HL-60 (cell line): ENCODE data around the gene PXK.

Experiments
- DNase-seq, 2 experiments: peaks; one replicate each; pipeline ENCODE4 v3.0.0-alpha.2; 2010 to 2020; ENCODE audit warnings: low read depth in 1 of 2, low spot score in 1 of 2
- H3K27ac ChIP-seq: fragments of 250-450 bp; sonication (Bioruptor Pico); replicated peaks from 2 replicates; pipeline ENCODE4 v1.5.1; 2020; ENCODE audit warnings: mild to moderate bottlenecking, moderate library complexity
- H3K27me3 ChIP-seq: fragments of 250-450 bp; sonication (Bioruptor Pico); 2 replicates; pipeline ENCODE4 v1.5.1; 2021; ENCODE audit warnings: mild to moderate bottlenecking, moderate library complexity; ENCODE audit not compliant: insufficient read depth, poor library complexity, severe bottlenecking
- H3K4me3 ChIP-seq: replicated peaks from 2 replicates; pipeline ENCODE4 v1.5.1; 2011; ENCODE audit warnings: mild to moderate bottlenecking, control low read depth, low read length; ENCODE audit not compliant: insufficient read depth
- GABPA ChIP-seq: IDR thresholded peaks from 2 replicates; pipeline ENCODE4 v1.6.1; 2012; ENCODE audit warnings: low read depth
- POLR2AphosphoS5 ChIP-seq: IDR thresholded peaks from 2 replicates; pipeline ENCODE4 v1.6.1; 2012; ENCODE audit warnings: low read depth
- SPI1 ChIP-seq: IDR thresholded peaks from 2 replicates; pipeline ENCODE4 v1.6.1; 2012; ENCODE audit warnings: low read depth, mild to moderate bottlenecking, borderline replicate concordance
- TF ChIP-seq, protein P1 (sequence below): IDR thresholded peaks from one replicate; pipeline ENCODE4 v1.5.1; 2011; ENCODE audit warnings: low read length, control low read depth, inconsistent platforms; ENCODE audit not compliant: insufficient read depth
- TF ChIP-seq, protein P2 (sequence below): IDR thresholded peaks from 2 replicates; pipeline ENCODE4 v1.6.1; 2012; ENCODE audit warnings: low read depth; ENCODE audit not compliant: insufficient replicate concordance

The PXK gene

DNA sequence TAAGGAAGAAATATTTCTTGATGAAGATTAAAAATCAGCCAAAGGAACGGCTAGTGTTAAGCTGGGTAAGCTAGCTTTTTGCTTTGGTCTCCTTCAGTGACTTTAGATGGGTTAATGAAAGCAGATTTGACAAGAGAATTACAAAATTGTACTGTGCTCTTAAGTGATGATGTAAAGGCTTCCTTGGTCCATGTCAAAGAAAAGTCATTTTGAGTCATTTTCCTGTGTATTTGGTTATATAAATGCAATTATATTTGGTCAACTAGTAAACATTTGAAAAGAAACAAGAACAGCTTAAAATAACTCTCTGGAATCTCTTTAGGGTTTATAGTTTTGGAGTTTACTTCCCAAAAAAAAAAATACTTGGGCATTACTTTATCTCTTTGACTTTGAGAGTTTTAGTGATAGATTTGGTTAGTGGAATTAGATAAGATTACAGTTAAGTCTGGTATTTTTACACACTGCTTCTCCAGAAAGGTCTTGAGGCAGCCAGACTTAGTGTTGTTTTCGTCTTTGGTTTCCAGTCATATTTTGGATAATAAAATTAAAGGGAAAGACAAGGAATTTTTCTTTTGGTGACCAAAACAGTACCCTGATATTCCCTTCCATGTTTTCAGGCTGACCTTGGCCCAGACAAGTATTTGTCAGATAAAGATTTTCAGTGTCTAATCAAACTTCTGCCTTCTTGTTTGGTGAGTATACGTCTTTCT lies 58.6 kb downstream of the PXK start:
- no peak overlapping the region for H3K4me3 ChIP-seq
- no peaks in the 10 kb centered on the region for H3K27me3 ChIP-seq
- no peak for DNase-seq
- TF ChIP-seq, protein P1, sequence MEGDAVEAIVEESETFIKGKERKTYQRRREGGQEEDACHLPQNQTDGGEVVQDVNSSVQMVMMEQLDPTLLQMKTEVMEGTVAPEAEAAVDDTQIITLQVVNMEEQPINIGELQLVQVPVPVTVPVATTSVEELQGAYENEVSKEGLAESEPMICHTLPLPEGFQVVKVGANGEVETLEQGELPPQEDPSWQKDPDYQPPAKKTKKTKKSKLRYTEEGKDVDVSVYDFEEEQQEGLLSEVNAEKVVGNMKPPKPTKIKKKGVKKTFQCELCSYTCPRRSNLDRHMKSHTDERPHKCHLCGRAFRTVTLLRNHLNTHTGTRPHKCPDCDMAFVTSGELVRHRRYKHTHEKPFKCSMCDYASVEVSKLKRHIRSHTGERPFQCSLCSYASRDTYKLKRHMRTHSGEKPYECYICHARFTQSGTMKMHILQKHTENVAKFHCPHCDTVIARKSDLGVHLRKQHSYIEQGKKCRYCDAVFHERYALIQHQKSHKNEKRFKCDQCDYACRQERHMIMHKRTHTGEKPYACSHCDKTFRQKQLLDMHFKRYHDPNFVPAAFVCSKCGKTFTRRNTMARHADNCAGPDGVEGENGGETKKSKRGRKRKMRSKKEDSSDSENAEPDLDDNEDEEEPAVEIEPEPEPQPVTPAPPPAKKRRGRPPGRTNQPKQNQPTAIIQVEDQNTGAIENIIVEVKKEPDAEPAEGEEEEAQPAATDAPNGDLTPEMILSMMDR, result no peak
- TF ChIP-seq, protein P2, sequence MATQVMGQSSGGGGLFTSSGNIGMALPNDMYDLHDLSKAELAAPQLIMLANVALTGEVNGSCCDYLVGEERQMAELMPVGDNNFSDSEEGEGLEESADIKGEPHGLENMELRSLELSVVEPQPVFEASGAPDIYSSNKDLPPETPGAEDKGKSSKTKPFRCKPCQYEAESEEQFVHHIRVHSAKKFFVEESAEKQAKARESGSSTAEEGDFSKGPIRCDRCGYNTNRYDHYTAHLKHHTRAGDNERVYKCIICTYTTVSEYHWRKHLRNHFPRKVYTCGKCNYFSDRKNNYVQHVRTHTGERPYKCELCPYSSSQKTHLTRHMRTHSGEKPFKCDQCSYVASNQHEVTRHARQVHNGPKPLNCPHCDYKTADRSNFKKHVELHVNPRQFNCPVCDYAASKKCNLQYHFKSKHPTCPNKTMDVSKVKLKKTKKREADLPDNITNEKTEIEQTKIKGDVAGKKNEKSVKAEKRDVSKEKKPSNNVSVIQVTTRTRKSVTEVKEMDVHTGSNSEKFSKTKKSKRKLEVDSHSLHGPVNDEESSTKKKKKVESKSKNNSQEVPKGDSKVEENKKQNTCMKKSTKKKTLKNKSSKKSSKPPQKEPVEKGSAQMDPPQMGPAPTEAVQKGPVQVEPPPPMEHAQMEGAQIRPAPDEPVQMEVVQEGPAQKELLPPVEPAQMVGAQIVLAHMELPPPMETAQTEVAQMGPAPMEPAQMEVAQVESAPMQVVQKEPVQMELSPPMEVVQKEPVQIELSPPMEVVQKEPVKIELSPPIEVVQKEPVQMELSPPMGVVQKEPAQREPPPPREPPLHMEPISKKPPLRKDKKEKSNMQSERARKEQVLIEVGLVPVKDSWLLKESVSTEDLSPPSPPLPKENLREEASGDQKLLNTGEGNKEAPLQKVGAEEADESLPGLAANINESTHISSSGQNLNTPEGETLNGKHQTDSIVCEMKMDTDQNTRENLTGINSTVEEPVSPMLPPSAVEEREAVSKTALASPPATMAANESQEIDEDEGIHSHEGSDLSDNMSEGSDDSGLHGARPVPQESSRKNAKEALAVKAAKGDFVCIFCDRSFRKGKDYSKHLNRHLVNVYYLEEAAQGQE, result no peak
- TF ChIP-seq GABPA (no peak), POLR2AphosphoS5 (no peak), SPI1 (no peak)
- peak overlapping the region; percentile 18; the same call in 1 of the 2 replicates for H3K27ac ChIP-seq

DNA sequence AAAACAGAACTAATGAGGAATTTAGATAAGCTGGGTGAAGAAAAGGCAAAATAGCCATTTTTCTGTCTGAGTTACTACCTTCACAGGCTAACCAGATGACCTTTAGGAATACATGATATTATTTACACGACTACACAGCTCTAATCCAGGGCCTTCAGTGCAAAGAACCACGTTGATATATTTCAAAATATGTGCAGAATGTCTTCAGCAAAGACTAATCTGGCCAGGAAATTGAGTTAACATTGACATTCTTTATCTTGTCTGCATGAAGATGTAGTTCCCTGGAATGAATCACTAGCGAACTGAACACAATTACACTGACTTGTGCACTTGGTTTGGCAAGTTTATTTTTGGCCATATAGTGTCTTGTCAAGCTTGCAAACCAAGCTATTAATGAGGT lies 59.5 kb downstream of the PXK start:
- no peak for DNase-seq
- TF ChIP-seq POLR2AphosphoS5 (no peak), SPI1 (no peak), GABPA (no peak)
- TF ChIP-seq, protein P2, result no peak
- TF ChIP-seq, protein P1, result no peak
- no peaks in the 10 kb centered on the region for H3K27me3 ChIP-seq
- no peak overlapping the region for H3K4me3 ChIP-seq
- no peak overlapping the region for H3K27ac ChIP-seq

DNA sequence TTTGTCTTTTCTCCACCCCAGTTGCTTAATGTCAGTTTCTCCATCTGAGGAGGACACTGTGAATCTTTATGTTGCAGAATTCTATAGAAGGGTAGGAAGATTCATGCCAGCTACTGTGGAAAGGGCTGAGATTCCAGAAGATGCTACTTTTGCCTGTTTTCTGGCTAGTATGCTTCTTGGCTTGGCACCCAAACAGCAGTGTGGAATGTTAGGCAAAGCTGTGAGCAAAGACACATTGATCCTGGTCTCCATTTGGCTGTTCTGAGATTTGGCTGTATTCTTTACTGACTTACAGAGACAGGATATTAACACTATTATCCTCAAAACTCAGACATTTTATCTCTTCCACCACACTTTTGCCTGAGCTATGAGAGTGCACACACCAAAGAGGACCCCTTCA lies 61.6 kb downstream of the PXK start:
- DNase-seq, result no peak
- TF ChIP-seq, protein P1, result no peak
- TF ChIP-seq, protein P2, result no peak
- TF ChIP-seq GABPA (no peak), SPI1 (no peak), POLR2AphosphoS5 (no peak)
- no peak overlapping the region for H3K4me3 ChIP-seq

More for the DNA sequence above, 61.6 kb downstream of the PXK start:
- H3K27ac ChIP-seq, result no peak overlapping the region
- H3K27me3 ChIP-seq, result no peaks in the 10 kb centered on the region
